ENCODE results near the gene ART4.

Gene ART4

DNA sequence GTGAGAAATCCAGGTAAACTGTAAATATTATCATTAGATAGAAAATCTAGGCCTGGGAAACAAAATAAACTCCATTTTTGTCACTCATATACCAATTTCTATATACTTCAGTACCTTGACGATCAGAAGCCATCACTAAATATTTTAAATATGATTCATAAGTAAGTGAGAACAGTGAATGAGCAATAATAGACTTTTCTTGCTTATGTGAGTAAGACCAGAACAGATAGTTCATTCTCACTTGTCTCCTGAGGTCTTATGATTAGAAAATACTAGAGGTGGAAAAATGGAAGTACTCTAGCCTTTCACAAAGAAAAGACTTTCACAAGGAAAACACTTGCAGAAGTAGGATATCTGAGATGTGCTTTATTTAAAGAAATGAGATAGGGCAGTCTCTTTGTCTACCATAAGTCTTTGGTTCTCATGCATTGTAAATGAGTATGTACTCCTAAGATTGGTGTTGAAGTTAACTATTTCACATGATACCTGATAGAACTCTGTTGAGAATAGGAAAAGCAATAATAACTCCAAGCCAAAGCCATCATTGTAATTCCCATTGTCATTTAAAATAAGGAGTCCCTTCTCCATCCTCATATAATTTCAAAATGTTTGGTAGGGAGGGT lies 19.2 kb downstream of the ART4 start:
- Histone ChIP-seq H3K27me3 (ENCODE audit: insufficient read depth, poor library complexity, severe bottlenecking) (no peaks in the 10 kb centered on the region), H3K4me3 (replicated peaks; ENCODE audit: insufficient read depth, low read length) (no peak overlapping the region), H3K27ac (replicated peaks) (no peak overlapping the region)
- no peak for TF ChIP-seq SPI1 (IDR thresholded peaks at IDR 0.05; ENCODE audit: borderline replicate concordance, low read depth)
- no peak for TF ChIP-seq GABPA (IDR thresholded peaks at IDR 0.05; ENCODE audit: low read depth)
- TF ChIP-seq, protein P1, sequence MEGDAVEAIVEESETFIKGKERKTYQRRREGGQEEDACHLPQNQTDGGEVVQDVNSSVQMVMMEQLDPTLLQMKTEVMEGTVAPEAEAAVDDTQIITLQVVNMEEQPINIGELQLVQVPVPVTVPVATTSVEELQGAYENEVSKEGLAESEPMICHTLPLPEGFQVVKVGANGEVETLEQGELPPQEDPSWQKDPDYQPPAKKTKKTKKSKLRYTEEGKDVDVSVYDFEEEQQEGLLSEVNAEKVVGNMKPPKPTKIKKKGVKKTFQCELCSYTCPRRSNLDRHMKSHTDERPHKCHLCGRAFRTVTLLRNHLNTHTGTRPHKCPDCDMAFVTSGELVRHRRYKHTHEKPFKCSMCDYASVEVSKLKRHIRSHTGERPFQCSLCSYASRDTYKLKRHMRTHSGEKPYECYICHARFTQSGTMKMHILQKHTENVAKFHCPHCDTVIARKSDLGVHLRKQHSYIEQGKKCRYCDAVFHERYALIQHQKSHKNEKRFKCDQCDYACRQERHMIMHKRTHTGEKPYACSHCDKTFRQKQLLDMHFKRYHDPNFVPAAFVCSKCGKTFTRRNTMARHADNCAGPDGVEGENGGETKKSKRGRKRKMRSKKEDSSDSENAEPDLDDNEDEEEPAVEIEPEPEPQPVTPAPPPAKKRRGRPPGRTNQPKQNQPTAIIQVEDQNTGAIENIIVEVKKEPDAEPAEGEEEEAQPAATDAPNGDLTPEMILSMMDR (IDR thresholded peaks at IDR 0.05; ENCODE audit: insufficient read depth, low read length) = no peak
- TF ChIP-seq POLR2AphosphoS5 (IDR thresholded peaks at IDR 0.05; ENCODE audit: low read depth) = no peak
- TF ChIP-seq, protein P2, sequence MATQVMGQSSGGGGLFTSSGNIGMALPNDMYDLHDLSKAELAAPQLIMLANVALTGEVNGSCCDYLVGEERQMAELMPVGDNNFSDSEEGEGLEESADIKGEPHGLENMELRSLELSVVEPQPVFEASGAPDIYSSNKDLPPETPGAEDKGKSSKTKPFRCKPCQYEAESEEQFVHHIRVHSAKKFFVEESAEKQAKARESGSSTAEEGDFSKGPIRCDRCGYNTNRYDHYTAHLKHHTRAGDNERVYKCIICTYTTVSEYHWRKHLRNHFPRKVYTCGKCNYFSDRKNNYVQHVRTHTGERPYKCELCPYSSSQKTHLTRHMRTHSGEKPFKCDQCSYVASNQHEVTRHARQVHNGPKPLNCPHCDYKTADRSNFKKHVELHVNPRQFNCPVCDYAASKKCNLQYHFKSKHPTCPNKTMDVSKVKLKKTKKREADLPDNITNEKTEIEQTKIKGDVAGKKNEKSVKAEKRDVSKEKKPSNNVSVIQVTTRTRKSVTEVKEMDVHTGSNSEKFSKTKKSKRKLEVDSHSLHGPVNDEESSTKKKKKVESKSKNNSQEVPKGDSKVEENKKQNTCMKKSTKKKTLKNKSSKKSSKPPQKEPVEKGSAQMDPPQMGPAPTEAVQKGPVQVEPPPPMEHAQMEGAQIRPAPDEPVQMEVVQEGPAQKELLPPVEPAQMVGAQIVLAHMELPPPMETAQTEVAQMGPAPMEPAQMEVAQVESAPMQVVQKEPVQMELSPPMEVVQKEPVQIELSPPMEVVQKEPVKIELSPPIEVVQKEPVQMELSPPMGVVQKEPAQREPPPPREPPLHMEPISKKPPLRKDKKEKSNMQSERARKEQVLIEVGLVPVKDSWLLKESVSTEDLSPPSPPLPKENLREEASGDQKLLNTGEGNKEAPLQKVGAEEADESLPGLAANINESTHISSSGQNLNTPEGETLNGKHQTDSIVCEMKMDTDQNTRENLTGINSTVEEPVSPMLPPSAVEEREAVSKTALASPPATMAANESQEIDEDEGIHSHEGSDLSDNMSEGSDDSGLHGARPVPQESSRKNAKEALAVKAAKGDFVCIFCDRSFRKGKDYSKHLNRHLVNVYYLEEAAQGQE (IDR thresholded peaks at IDR 0.05; ENCODE audit: insufficient replicate concordance, low read depth) = no peak
- DNase-seq (ENCODE audit: low read depth in 1 of 2, low spot score in 1 of 2) = no peak

DNA sequence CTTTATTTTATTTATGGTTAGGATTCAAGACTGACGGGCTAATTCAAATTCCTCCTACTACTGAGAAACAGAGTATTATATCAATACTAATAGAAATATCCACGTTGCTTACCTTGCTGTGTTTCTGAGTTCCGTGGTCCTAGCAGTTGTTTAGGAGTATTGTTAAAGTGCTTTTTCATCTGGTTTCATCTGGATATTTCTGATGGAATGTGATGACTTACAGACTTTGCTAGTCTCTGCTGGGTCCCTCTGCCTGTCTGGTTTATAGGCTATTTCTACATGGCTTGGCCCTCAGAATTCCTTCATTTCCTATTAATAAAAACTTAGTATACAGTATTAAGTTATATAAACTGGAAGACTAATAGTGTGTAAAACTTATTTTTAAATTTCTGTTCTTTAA lies 29.3 kb downstream of the ART4 start, which contains the start of gene SMCO3:
SMCO3 (minus strand) TSS at position 169 of the 400 bp plus-strand sequence. CDS start 7,502 bp downstream, outside the sequence.
- TF ChIP-seq POLR2AphosphoS5 (IDR thresholded peaks at IDR 0.05; ENCODE audit: low read depth) (no peak), SPI1 (IDR thresholded peaks at IDR 0.05; ENCODE audit: borderline replicate concordance, low read depth) (no peak), GABPA (IDR thresholded peaks at IDR 0.05; ENCODE audit: low read depth) (no peak)
- TF ChIP-seq, protein P2 (IDR thresholded peaks at IDR 0.05; ENCODE audit: insufficient replicate concordance, low read depth) = no peak
- TF ChIP-seq, protein P1 (IDR thresholded peaks at IDR 0.05; ENCODE audit: insufficient read depth, low read length) = no peak
- Histone ChIP-seq H3K27me3 (ENCODE audit: insufficient read depth, poor library complexity, severe bottlenecking) (no peaks in the 10 kb centered on the region), H3K27ac (replicated peaks) (no peak within 1 kb of the TSS), H3K4me3 (replicated peaks; ENCODE audit: insufficient read depth, low read length) (no peak within 1 kb of the TSS)
- DNase-seq (ENCODE audit: low read depth in 1 of 2, low spot score in 1 of 2) = no peak

DNA sequence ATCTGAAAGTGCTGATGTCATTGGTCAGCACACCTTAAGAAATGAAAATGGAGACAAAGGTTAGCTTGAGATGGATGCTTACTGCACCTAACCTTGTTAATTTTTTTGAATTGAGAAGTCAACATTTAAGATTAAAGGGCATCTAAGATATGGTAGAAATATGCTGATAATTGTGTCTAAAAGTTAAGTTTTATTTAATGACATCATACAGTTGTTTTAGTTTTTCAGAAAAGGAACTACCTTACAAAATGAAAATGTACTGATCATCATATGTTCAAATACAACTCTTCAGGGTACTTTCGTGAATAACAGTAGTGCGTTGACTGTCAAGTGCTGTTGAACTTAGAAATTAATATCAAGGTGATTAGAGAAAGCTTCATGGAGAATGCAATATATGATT lies 31.8 kb downstream of the ART4 start:
- Histone ChIP-seq H3K4me3 (replicated peaks; ENCODE audit: insufficient read depth, low read length) (no peak overlapping the region), H3K27ac (replicated peaks) (no peak overlapping the region), H3K27me3 (ENCODE audit: insufficient read depth, poor library complexity, severe bottlenecking) (no peaks in the 10 kb centered on the region)
- TF ChIP-seq GABPA (IDR thresholded peaks at IDR 0.05; ENCODE audit: low read depth) (no peak), SPI1 (IDR thresholded peaks at IDR 0.05; ENCODE audit: borderline replicate concordance, low read depth) (no peak), POLR2AphosphoS5 (IDR thresholded peaks at IDR 0.05; ENCODE audit: low read depth) (no peak)
- TF ChIP-seq, protein P2 (IDR thresholded peaks at IDR 0.05; ENCODE audit: insufficient replicate concordance, low read depth) = no peak
- TF ChIP-seq, protein P1 (IDR thresholded peaks at IDR 0.05; ENCODE audit: insufficient read depth, low read length) = no peak
- DNase-seq (ENCODE audit: low read depth in 1 of 2, low spot score in 1 of 2) = no peak
